Breast epithelium (tissue), 4 donors: ENCODE results near the gene FUT9. TPM values are rescaled to one million over a fixed set of nuclear protein-coding genes. Genes with fewer than 3 reads are reported as not detected.

ENCODE experiments used
- DNase-seq, 2 donors: peaks; one replicate each; pipeline ENCODE4 v3.0.0-alpha.2; 2019; ENCODE audit warnings: low spot score in 2 of 2
- H3K27ac ChIP-seq, 2 donors: fragments of 200-600 bp; sonication (generic) in 1 of 2; one replicate each; pipeline ENCODE4 v1.5.1; 2016 to 2019; ENCODE audit warnings: mild to moderate bottlenecking in 1 of 2
- H3K27me3 ChIP-seq, 2 donors: fragments of 200-600 bp; sonication (generic) in 1 of 2; one replicate each; pipeline versions ENCODE4 v1.5.1 to v1.6.0; 2017 to 2019; ENCODE audit warnings: control low read depth in 1 of 2, mild to moderate bottlenecking in 1 of 2
- H3K36me3 ChIP-seq: fragments of 200-600 bp; one replicate; pipeline ENCODE4 v1.5.1; 2019
- H3K4me1 ChIP-seq, 2 donors: fragments of 200-600 bp; sonication (generic); one replicate each; pipeline ENCODE4 v1.5.1; 2016 to 2019; ENCODE audit warnings: control low read depth in 1 of 2
- H3K4me3 ChIP-seq, 3 donors: fragments of 200-600 bp; sonication (generic); 1 replicate in 2 of 3; 2 replicates in 1 of 3; pipeline ENCODE4 v1.5.1; 2016 to 2019; ENCODE audit warnings: mild to moderate bottlenecking in 3 of 3, moderate library complexity in 2 of 3
- H3K9me3 ChIP-seq, 2 donors: fragments of 200-600 bp; sonication (generic) in 1 of 2; one replicate each; pipeline ENCODE4 v1.5.1; 2016 to 2019; ENCODE audit warnings: control low read depth in 1 of 2
- POLR2A ChIP-seq: fragments of 450-650 bp; IDR thresholded peaks from one replicate; pipeline ENCODE4 v1.6.1; 2016; ENCODE audit warnings: antibody characterized with exemption, mild to moderate bottlenecking, moderate library complexity
- POLR2AphosphoS5 ChIP-seq, 3 donors: sonication (generic); formaldehyde crosslinking; IDR thresholded peaks; one replicate each; pipeline ENCODE4 v1.6.1; 2017; ENCODE audit warnings: antibody characterized with exemption in 3 of 3
- intact Hi-C: fragments of 100-400 bp; cut with DNase I; formaldehyde crosslinking; loops from one replicate; pipeline ENCODE4 v1.15.1; 2023; ENCODE audit warnings: low total_unique reads
- total RNA-seq, 3 donors: library from RNA; depleted of rRNA; stranded (reverse); fragments of >200 nt; gene quantifications; one replicate each; pipeline ENCODE4 v1.1.0, GENCODE V29; 2016
- TF ChIP-seq, protein P1 (sequence below), 3 donors: fragments of 450-650 bp; IDR thresholded peaks; one replicate each; pipeline ENCODE4 v1.5.1; 2016 to 2017; ENCODE audit warnings: antibody characterized with exemption in 3 of 3, mild to moderate bottlenecking in 3 of 3, moderate library complexity in 3 of 3

FUT9 gene
- total RNA-seq, 3 donors from 2014 or later: 1.3 to 2.8 TPM; not detected in 1

GRCh38 chr6:96138406-96138805, 122.6 kb downstream of the FUT9 start:
- H3K4me1 ChIP-seq: no peaks in the 10 kb centered on the region
- no peaks in the 10 kb centered on the region for H3K36me3 ChIP-seq
- no peak for TF ChIP-seq POLR2AphosphoS5 (IDR thresholded peaks at IDR 0.05)
- TF ChIP-seq, protein P1, sequence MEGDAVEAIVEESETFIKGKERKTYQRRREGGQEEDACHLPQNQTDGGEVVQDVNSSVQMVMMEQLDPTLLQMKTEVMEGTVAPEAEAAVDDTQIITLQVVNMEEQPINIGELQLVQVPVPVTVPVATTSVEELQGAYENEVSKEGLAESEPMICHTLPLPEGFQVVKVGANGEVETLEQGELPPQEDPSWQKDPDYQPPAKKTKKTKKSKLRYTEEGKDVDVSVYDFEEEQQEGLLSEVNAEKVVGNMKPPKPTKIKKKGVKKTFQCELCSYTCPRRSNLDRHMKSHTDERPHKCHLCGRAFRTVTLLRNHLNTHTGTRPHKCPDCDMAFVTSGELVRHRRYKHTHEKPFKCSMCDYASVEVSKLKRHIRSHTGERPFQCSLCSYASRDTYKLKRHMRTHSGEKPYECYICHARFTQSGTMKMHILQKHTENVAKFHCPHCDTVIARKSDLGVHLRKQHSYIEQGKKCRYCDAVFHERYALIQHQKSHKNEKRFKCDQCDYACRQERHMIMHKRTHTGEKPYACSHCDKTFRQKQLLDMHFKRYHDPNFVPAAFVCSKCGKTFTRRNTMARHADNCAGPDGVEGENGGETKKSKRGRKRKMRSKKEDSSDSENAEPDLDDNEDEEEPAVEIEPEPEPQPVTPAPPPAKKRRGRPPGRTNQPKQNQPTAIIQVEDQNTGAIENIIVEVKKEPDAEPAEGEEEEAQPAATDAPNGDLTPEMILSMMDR (IDR thresholded peaks at IDR 0.05): no peak
- no peak for TF ChIP-seq POLR2A
- no peak overlapping the region for H3K4me3 ChIP-seq
- no peak overlapping the region for H3K27ac ChIP-seq
- no peak for DNase-seq
- H3K27me3 ChIP-seq: no peaks in the 10 kb centered on the region
- H3K9me3 ChIP-seq: no peaks in the 10 kb centered on the region
- intact Hi-C loops: no loop called here

DNA sequence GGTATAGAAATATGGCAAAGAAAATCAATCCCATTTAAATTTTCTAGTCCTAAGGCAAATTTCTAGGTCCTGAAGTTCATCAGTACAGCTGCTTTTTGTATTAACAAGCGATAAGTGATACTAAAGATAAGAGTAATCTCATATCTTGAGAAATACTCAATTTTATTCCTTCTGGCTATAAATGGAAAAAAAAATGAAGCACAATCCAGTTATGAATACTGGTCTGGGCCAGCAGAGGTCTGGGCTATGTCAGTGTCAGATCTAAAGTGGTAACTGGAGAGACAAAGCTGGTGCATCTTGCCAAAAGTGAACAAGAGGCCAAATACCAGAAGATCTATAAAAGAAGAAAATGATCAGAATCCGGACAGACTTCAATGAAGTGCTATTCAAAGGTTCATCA, 126.4 kb downstream of the FUT9 start:
- Histone ChIP-seq H3K9me3 (no peaks in the 10 kb centered on the region), H3K4me1 (no peaks in the 10 kb centered on the region), H3K27me3 (no peaks in the 10 kb centered on the region), H3K36me3 (no peaks in the 10 kb centered on the region), H3K27ac (no peak overlapping the region), H3K4me3 (no peak overlapping the region)
- no peak for DNase-seq
- intact Hi-C loops: no loop called here
- no peak for TF ChIP-seq POLR2A
- no peak for TF ChIP-seq POLR2AphosphoS5 (IDR thresholded peaks at IDR 0.05)
- TF ChIP-seq, protein P1 (IDR thresholded peaks at IDR 0.05): no peak

DNA sequence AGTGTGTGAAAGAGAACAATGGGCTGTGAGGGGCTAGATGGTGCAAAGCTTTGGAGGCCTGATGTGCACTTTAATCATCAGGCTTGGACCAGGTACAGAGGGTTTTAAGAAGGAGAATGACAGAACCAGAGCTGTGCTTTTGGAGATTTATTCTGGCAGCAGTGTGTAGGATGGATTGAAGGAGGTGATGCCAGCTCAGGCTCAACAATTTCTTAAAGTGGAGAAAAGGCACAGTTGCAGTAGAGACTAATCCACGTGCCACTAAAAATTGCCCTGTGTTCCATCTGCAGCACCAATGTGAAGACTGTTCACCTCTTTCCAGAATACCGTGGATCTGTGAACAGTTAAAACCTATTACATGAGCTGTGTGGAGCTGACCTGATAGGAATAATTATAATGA, 134.7 kb downstream of the FUT9 start:
- no peak overlapping the region for H3K27ac ChIP-seq
- no peak for DNase-seq
- H3K9me3 ChIP-seq: no peaks in the 10 kb centered on the region
- TF ChIP-seq, protein P1 (IDR thresholded peaks at IDR 0.05): no peak
- TF ChIP-seq POLR2AphosphoS5 (IDR thresholded peaks at IDR 0.05) (no peak), POLR2A (no peak)
- no peak overlapping the region for H3K4me3 ChIP-seq
- H3K27me3 ChIP-seq: no peaks in the 10 kb centered on the region
- intact Hi-C loops: no loop called here
- no peaks in the 10 kb centered on the region for H3K4me1 ChIP-seq
- H3K36me3 ChIP-seq: no peaks in the 10 kb centered on the region

DNA sequence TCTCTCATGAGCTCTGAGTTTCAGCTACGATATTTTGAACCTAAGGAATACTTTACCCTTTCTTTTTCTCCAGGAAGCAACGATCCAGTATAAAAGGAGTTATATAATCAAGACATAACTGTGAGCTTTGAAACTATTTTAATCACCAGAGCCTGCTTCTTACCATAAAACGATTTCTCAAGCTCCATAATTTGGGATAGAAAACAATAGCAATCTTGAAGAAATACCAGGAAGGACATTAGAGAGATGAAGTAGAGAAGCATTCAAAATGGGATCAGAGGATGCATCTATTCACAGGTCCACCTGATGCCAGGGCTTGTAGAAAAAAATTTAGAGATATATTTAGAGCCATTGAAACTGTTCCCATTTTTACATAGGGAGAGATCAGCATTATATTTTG, 135.9 kb downstream of the FUT9 start:
- no peak for TF ChIP-seq POLR2A
- H3K27me3 ChIP-seq: no peaks in the 10 kb centered on the region
- no peak overlapping the region for H3K27ac ChIP-seq
- no peak overlapping the region for H3K4me3 ChIP-seq
- no peaks in the 10 kb centered on the region for H3K4me1 ChIP-seq
- no peaks in the 10 kb centered on the region for H3K36me3 ChIP-seq
- no peaks in the 10 kb centered on the region for H3K9me3 ChIP-seq
- intact Hi-C loops: no loop called here
- DNase-seq: no peak

GRCh38 chr6:96152114-96152708, 136.4 kb downstream of the FUT9 start:
- intact Hi-C loops: no loop called here
- DNase-seq: no peak
- Histone ChIP-seq H3K27ac (no peak overlapping the region), H3K4me1 (no peaks in the 10 kb centered on the region), H3K36me3 (no peaks in the 10 kb centered on the region), H3K4me3 (no peak overlapping the region), H3K9me3 (no peaks in the 10 kb centered on the region), H3K27me3 (no peaks in the 10 kb centered on the region)
- TF ChIP-seq POLR2AphosphoS5 (IDR thresholded peaks at IDR 0.05) (no peak), POLR2A (no peak)
- TF ChIP-seq, protein P1 (IDR thresholded peaks at IDR 0.05): no peak

- Histone ChIP-seq H3K4me1 (no peaks in the 10 kb centered on the region), H3K36me3 (no peaks in the 10 kb centered on the region), H3K9me3 (no peaks in the 10 kb centered on the region), H3K27ac (no peak overlapping the region), H3K27me3 (no peaks in the 10 kb centered on the region), H3K4me3 (no peak overlapping the region)
- DNase-seq: no peak
- TF ChIP-seq POLR2AphosphoS5 (IDR thresholded peaks at IDR 0.05): no peak
- TF ChIP-seq, protein P1 (IDR thresholded peaks at IDR 0.05): no peak
- TF ChIP-seq POLR2A: no peak
- intact Hi-C loops: no loop called here
Measured at GRCh38 chr6:96153775-96154174, 138.0 kb downstream of the FUT9 start.
